Measurements from ENCODE around the gene IPPK.

Gene IPPK

DNA sequence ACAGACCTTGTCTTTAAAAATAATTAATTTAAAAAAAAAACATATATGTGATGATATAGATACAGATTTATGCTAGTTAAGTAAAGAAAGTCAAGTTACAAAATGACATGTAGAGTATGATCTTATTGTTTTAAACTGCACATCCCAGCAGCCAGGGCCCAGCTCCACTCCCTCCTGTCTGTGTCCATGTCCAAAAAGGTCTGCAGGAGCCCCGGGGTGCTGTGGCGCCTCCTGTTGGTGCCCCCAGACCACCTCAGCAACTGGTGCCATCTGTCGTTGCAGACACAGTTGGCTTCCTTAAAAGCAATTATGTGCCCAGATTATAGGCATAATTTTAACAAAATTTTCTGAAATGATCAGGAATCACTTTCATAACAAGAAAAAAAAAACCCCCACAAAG lies 33.3 kb downstream of the IPPK start:
- TF ChIP-seq, protein P1, sequence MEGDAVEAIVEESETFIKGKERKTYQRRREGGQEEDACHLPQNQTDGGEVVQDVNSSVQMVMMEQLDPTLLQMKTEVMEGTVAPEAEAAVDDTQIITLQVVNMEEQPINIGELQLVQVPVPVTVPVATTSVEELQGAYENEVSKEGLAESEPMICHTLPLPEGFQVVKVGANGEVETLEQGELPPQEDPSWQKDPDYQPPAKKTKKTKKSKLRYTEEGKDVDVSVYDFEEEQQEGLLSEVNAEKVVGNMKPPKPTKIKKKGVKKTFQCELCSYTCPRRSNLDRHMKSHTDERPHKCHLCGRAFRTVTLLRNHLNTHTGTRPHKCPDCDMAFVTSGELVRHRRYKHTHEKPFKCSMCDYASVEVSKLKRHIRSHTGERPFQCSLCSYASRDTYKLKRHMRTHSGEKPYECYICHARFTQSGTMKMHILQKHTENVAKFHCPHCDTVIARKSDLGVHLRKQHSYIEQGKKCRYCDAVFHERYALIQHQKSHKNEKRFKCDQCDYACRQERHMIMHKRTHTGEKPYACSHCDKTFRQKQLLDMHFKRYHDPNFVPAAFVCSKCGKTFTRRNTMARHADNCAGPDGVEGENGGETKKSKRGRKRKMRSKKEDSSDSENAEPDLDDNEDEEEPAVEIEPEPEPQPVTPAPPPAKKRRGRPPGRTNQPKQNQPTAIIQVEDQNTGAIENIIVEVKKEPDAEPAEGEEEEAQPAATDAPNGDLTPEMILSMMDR (IDR thresholded peaks at IDR 0.05; ENCODE audit: low read depth, low read length), result no peak; the same call in none of the 2 replicates
- no peak for DNase-seq (ENCODE audit: extremely low read depth, low read depth)

DNA sequence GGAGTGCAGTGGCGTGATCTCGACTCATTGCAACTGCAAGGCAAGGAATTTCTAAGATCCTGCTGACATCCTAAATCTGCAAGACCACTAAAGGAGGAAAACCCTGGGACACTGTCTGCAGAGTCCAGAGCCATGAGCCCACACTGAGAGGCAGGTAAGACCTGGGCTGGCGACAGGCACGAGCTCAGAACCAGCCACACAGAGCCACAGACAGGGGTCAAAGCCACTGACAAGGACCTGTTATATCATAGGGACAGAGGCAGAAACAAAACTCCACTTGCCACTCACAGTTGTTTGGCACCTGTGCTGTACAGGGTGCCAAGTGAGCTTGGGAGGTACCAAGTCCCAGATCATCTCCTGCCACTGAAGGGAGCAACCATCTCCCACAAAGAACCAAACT lies 34.2 kb downstream of the IPPK start:
- TF ChIP-seq, protein P1 (IDR thresholded peaks at IDR 0.05; ENCODE audit: low read depth, low read length), result no peak
- no peak for DNase-seq (ENCODE audit: extremely low read depth, low read depth)

DNA sequence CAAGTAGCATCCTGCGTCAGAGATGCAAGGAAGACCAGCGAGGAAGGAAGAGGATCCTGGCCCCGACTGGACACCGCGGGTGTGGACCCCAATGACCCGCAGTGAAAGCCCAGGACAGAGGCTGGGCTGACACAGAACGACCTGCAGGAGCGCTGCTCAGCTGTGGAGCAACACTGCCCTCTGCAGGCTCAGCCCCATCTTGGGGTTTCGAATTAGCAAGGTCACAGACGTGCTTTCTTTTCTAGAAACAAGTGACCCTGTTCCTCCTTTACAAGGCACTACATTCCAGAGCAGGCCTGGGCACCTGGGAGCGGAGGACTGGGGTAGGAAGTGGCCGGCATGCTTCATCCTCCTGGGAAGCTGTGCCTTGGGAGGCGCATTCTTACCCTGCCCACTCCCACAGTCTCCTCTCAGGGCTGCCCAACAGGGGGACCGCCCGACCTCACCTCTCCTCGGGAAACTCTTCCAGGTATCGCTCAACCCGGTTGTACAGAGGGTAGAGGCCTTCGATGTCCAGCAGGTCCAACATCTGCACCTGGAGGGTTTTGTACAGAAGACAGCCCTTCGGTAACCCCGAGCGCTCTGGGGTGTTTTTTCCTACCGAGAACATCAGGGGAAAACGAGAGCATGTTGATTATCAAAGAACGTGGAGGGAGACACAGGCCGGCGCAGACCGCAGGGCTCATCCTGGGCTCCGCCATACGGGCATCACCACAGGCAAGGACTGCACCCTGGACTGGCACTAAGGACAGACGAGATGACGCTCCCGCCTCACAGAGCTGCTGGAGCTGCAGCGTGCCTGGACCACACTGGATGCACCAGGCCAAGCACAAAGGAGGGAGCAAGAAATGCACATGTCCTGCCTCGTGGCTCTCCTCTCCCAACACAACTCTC lies 35.0 kb downstream of the IPPK start:
- TF ChIP-seq, protein P1 (IDR thresholded peaks at IDR 0.05; ENCODE audit: low read depth, low read length), result peak; percentile 97
- peak; percentile 54 for DNase-seq (ENCODE audit: extremely low read depth, low read depth)

DNA sequence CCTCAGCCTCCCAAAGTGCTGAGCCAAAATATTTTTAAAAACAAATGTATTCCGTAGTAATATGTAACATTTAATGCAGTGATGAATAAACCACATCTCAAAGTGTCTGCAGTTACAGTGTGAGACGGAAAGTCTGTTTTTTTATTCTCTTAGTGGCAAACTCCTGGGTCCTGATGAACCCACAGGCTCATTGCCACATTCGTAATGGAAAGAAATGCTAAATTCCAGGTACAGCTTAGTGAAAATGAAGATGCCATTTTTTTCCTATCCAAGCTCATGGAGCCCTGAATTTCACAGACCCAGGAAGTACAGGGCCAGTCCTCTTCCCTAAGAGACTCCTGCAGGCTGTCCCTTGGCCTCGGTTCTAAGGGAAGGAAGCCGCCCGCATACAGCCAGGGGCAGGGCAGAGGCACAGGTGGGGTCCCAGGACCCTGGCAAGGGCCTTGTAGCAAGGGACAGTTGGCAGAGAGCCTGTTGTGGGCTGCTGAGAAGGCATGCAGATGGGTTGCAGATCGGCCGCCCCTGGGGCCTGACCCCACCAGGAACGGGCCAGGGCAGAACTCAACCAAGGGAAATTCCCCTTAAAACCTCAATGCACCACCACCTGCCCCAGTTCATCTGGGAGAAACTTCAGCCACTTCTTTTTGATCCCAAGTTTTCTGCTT lies 36.2 kb downstream of the IPPK start:
- DNase-seq (ENCODE audit: extremely low read depth, low read depth), result no peak
- TF ChIP-seq, protein P1 (IDR thresholded peaks at IDR 0.05; ENCODE audit: low read depth, low read length), result no peak

DNA sequence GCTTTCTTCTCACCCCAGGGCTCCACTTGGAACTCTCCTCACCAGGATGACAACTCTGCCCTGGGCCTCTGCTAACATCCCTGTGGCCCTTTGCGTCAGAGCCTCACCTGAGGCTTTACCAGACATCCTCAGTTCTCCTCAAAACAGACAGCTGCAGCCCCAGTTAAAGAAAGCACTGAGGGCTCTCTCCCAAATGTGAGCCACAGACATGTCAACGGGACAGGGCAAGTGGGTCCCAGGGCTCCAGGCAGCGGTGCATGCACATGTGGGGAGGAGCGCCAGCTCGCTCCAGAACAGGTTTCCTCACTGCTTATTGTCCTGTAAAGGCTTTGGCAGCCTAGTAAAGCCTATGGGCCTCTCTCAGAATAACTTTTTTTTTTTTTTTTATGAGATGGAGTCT lies 37.3 kb downstream of the IPPK start:
- no peak for DNase-seq (ENCODE audit: extremely low read depth, low read depth)
- TF ChIP-seq, protein P1 (IDR thresholded peaks at IDR 0.05; ENCODE audit: low read depth, low read length), result no peak

DNA sequence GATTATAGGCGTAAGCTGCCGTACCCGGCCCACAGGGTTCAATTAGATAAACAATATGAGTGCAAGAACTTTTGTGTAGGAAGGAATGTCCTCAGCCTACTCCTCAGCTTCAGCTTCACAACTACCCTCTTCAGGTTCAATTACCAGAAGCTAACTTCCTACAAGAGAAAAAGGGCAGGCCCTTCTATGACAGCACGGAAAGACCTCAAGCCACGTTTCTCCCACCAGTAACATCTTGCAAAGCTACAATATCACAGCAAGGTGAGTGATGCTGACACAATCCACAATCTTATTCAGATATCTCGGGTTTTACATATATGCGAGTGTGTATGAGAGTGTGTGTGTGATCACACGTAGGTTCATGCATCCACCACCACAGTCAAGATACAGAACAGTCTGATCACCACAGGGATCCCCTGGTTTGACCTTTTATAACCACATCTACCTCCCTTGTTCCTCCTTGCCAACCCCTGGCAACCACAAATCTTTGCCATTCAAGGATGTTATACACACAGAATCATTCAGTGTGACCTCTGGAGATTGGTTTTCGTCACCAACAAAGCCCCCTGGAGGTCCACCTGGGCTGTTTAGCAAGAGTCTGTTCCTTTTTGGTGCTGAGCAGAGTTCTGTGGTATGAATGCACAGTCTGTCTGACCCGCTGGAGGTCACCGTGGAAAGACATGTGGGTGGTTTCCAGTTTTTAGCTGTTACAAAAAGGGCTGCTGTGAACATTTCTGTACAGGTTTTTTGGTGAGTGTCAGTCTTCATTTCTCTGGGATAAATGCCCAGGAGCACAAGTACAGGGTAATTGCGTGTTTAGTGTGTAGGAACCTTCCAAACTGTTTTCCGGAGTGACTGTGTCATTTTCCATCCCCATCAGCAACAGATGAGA lies 38.2 kb downstream of the IPPK start:
- DNase-seq (ENCODE audit: extremely low read depth, low read depth), result no peak
- TF ChIP-seq, protein P1 (IDR thresholded peaks at IDR 0.05; ENCODE audit: low read depth, low read length), result no peak

All from AG09319 (cell line).